Thyroid gland (tissue), 4 donors: ENCODE data around the gene ALG8. TPM values are rescaled to one million over a fixed set of nuclear protein-coding genes. Genes with fewer than 3 reads are reported as not detected.

Experiments
- DNase-seq, 2 donors: peaks; one replicate each; pipeline ENCODE4 v3.0.0-alpha.2; 2019
- H3K27ac ChIP-seq, 3 donors: fragments of 200-600 bp; sonication (generic); 1 replicate in 2 of 3; 2 replicates in 1 of 3; pipeline ENCODE4 v1.5.1; 2016 to 2019; ENCODE audit warnings: mild to moderate bottlenecking in 1 of 3, moderate library complexity in 1 of 3
- H3K27me3 ChIP-seq: fragments of 200-600 bp; sonication (generic); one replicate; pipeline ENCODE4 v1.5.1; 2019
- H3K36me3 ChIP-seq, 2 donors: fragments of 200-600 bp; sonication (generic); one replicate each; pipeline ENCODE4 v1.5.1; 2016 to 2019
- H3K4me1 ChIP-seq, 2 donors: fragments of 200-600 bp; sonication (generic); one replicate each; pipeline ENCODE4 v1.5.1; 2017 to 2019
- H3K4me3 ChIP-seq, 3 donors: fragments of 200-600 bp; sonication (generic); replicated peaks in 1 of 3; 1 replicate in 2 of 3; 2 replicates in 1 of 3; pipeline ENCODE4 v1.5.1; 2016; ENCODE audit warnings: mild to moderate bottlenecking in 1 of 3
- H3K9me3 ChIP-seq: fragments of 200-600 bp; sonication (generic); one replicate; pipeline ENCODE4 v1.5.1; 2017
- POLR2A ChIP-seq, 2 donors: fragments of 450-650 bp; IDR thresholded peaks; one replicate each; pipeline ENCODE4 v1.6.1; 2017; ENCODE audit warnings: antibody characterized with exemption in 2 of 2, mild to moderate bottlenecking in 2 of 2, moderate library complexity in 1 of 2
- whole genome bisulfite sequencing, 2 donors: methylation state at CpG; one replicate each; pipeline ENCODE4 v1.1.5; 2017; 5-methylcytosine and 5-hydroxymethylcytosine counted together
- intact Hi-C: fragments of 100-400 bp; cut with DNase I; formaldehyde crosslinking; loops from one replicate; pipeline ENCODE4 v1.15.1; 2023
- total RNA-seq, 4 donors: library from RNA; depleted of rRNA; stranded (reverse); fragments of >200 nt; gene quantifications; one replicate each; pipeline ENCODE4 v1.2.3, GENCODE V29; 2016
- TF ChIP-seq, protein P1 (sequence below), 6 experiments: fragments of 200-600 bp in 3 of 6; fragments of 450-650 bp in 3 of 6; sonication (generic) in 3 of 6; IDR thresholded peaks; one replicate each; pipeline ENCODE4 v1.5.1; 2016 to 2019; ENCODE audit warnings: antibody characterized with exemption in 6 of 6, mild to moderate bottlenecking in 2 of 6, inconsistent platforms in 1 of 6, moderate library complexity in 1 of 6

The ALG8 gene
- total RNA-seq = 10 to 100 TPM; 49.6 to 86.7 (median 52.5) TPM

DNA sequence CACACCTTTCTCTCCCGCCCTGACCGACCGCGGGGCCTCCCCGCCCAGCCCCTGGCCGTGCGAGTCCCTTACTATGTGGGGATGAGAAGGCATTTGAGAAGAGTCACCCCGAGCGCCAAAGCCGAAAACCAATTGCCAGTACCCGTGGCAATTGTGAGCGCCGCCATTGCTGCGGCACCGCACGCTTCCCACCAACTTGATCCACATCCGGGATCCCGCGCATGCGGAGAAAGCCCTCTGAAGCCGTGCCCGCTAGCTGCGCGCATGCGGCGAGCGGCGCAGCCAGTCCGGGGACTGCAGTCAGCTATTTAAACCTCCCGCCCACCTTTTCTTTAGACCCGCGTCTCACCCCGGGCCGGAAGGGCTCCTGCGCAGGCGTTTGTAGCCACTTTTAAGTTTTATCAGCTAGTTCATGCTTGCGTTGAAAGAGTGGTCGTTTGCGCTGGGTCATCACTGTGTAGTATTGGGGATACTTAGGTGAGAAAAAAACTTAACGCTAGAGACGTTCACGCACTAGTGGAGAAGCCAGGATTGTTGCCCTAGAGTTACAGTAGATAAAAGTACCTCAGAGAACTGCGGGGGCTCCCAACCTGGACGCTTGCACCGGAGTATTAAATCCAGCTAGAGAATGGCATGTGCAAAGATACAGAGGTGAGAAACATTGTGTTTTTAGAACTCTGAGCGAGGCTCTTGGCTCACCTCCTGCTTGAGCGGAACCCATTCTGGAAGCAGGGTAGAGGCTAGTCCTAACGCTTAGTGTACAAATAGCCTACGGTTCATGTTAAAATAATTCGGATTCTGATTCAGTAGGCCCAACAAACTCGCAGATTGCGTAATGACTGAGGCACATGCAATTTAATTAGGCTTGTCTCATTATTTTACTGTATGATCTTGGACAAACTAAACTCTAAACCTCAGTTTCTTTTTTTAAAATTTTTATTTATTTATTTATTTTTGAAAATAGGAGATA lies at the start of gene ALG8:
ALG8 (minus strand) TSS at position 205 of the 970 bp plus-strand sequence; CDS start at position 167, 38 bp downstream.
- TF ChIP-seq, protein P1, sequence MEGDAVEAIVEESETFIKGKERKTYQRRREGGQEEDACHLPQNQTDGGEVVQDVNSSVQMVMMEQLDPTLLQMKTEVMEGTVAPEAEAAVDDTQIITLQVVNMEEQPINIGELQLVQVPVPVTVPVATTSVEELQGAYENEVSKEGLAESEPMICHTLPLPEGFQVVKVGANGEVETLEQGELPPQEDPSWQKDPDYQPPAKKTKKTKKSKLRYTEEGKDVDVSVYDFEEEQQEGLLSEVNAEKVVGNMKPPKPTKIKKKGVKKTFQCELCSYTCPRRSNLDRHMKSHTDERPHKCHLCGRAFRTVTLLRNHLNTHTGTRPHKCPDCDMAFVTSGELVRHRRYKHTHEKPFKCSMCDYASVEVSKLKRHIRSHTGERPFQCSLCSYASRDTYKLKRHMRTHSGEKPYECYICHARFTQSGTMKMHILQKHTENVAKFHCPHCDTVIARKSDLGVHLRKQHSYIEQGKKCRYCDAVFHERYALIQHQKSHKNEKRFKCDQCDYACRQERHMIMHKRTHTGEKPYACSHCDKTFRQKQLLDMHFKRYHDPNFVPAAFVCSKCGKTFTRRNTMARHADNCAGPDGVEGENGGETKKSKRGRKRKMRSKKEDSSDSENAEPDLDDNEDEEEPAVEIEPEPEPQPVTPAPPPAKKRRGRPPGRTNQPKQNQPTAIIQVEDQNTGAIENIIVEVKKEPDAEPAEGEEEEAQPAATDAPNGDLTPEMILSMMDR (IDR thresholded peaks at IDR 0.05) = no peak
- peak in 1 of 2 donors; percentile 73 for TF ChIP-seq POLR2A (IDR thresholded peaks at IDR 0.05)
- H3K4me3 ChIP-seq = peak within 1 kb of the TSS; percentile 33 to 72 (median 55)
- H3K4me1 ChIP-seq = peaks cover 3 to 13% of the 10 kb centered on the region in 2 donors
- intact Hi-C loops = no loop called here
- H3K27me3 ChIP-seq = no peaks in the 10 kb centered on the region
- peak; percentile 94 to 96 for DNase-seq
- WGBS, 2 donors = 2 to 3% methylated on average over 45 to 47 of the region's 52 CpGs
- H3K36me3 ChIP-seq = no peaks in the 10 kb centered on the region
- peak within 1 kb of the TSS in 2 of 3 donors; percentile 2 to 58 for H3K27ac ChIP-seq
- no peaks in the 10 kb centered on the region for H3K9me3 ChIP-seq

DNA sequence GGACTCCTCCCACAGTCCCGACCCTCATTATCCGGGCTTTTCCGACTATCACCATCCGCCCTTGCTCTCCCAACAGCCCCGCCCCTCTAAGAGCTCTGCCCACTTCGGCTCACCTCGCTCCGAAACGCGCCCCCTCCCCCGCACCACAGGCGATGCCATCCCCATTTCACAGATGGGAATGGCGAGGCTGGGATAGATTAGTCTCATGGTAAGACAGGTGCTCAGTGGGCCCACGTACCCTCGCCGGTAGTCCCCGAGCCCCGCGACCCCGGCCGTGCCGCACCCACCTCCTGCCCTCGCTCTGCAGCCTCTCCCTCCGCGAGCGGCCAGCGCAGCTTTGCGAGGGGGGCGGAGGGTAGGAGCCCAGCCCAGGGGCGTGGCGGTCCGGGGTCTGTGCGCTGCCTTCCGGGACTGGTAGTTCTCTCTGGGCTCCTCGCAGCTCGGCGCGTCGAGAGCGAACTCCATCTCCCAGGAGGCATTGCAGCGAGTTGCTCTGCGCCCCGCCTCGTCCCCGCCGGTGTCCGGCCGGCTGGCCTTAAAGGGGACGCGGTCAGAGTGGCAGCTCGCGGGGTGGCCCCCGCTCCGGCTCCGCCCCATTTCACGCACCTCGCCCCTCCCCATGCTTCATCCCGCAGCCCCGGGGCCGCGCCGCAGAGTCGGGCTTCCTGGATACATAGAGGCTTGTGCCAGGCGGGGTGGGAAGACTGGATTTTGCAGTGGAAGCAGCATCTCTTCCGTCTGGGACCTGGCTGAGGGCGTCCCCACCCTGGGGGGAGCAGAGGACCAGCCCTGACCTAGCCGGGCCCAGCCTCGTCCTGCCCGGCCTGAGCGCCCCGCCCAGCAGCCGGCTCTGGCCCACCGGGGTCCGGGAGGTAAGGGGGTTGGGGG lies 49.1 kb upstream of the ALG8 start, which contains the start of the genes KCTD21 and USP35:
KCTD21 (minus strand) TSS at position 341 of the 888 bp plus-strand sequence. CDS start 14,072 bp downstream, outside the sequence.
USP35 (plus strand) TSS at position 634 of the 888 bp plus-strand sequence. CDS start 7,327 bp downstream, outside the sequence.
- Histone ChIP-seq H3K4me3 (peak within 1 kb of the TSS; percentile 75 to 88 (median 88)), H3K4me1 (peaks cover 37 to 69% of the 10 kb centered on the region in 2 donors), H3K27ac (peak within 1 kb of the TSS; percentile 75 to 88 (median 87)), H3K27me3 (no peaks in the 10 kb centered on the region), H3K9me3 (no peaks in the 10 kb centered on the region), H3K36me3 (no peaks in the 10 kb centered on the region)
- WGBS, 2 donors = 0% methylated on average over 21 to 32 of the region's 74 CpGs
- peak; percentile 98 for DNase-seq
- intact Hi-C loops = no loop called here
- peak; percentile 25 to 93 for TF ChIP-seq POLR2A (IDR thresholded peaks at IDR 0.05)
- TF ChIP-seq, protein P1 (IDR thresholded peaks at IDR 0.05) = peak in 1 of 6 experiments; percentile 6

DNA sequence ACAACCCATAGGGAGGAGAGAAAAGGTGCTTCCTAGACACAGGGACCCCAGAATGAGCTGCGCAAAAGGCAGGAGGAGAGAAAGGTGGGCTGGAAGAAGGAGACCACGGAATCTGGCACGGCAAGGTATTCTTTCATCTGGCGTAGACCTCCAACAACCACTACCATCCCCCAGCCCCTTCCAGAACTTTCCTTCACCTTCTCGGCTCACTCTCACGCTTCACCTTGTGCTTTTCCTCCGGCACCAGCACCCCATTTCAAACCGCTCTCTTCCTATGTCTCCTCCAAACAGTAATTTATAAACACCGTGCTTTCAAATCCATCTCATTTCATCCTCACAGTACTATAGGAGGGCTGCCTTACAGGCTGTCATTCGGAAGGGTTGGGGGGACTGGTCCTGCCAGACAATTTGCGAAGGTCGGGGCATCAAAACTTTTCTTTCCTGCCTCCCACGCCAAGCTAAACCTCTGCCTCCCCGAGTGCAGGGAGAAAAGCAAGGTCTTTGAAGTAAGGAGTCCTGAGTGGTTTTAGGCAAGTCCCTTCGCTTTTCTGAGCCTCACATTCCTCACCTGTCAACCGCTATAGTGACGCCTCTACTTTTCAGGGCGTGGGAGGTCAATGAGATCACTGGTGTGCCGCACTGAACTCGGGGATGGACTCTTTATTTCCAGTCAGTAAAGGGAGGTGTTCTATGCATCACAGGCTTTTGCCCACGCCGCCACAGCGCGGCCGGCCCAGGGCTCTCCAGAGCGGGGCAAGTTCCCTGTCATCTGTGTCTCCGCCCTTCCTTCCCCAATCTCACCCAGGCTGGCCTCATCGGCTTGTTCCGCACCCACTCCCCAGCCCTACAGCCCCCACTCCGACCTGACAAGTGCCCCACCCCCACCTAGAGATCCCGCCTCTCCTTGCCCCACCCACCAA lies 48.2 kb upstream of the ALG8 start:
- TF ChIP-seq POLR2A (IDR thresholded peaks at IDR 0.05) = no peak
- TF ChIP-seq, protein P1 (IDR thresholded peaks at IDR 0.05) = no peak
- Histone ChIP-seq H3K4me1 (peaks cover 37 to 71% of the 10 kb centered on the region in 2 donors), H3K9me3 (no peaks in the 10 kb centered on the region), H3K36me3 (no peaks in the 10 kb centered on the region), H3K4me3 (peak overlapping the region; percentile 75 to 88 (median 85)), H3K27ac (peak overlapping the region; percentile 75 to 88 (median 87)), H3K27me3 (no peaks in the 10 kb centered on the region)
- 18% methylated on average over 29 to 31 of the region's 31 CpGs for WGBS, 2 donors
- no peak for DNase-seq
- intact Hi-C loops = no loop called here

DNA sequence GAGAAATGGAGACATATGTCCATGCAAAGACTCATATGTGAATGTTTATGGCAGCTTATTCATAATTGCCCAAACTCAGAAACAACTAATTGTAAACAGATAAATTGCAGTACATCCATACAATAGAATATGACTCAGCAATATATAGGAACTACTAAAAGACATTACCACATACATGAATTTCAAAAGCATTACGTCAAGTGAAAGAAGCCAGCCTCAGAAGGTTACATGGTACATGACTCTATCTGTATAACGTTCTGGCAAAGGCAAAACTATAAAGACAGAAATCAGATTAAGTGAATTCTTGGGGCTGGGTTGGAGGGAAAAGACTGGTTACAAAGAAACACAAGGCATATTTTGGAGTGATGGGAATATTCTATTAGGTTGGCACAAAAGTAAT lies 41.8 kb upstream of the ALG8 start:
- Histone ChIP-seq H3K4me1 (peaks cover 13 to 26% of the 10 kb centered on the region in 2 donors), H3K27ac (no peak overlapping the region), H3K27me3 (no peaks in the 10 kb centered on the region), H3K4me3 (no peak overlapping the region), H3K36me3 (no peaks in the 10 kb centered on the region), H3K9me3 (no peaks in the 10 kb centered on the region)
- no peak for TF ChIP-seq POLR2A (IDR thresholded peaks at IDR 0.05)
- TF ChIP-seq, protein P1 (IDR thresholded peaks at IDR 0.05) = no peak
- 90 to 94% methylated on average over 2 of the region's 2 CpGs for WGBS, 2 donors
- intact Hi-C loops = no loop called here
- no peak for DNase-seq
